B cell (primary cell): ENCODE measurements around the gene IL19. TPM values are rescaled to one million over a fixed set of nuclear protein-coding genes. Genes with fewer than 3 reads are reported as not detected.

Source experiments
- ATAC-seq: fragments of 200-7000 bp; cut with Tn5 transposase; one replicate; pipeline ENCODE4 v1.10.0; 2021; ENCODE audit warnings: low read depth, mild to moderate bottlenecking, moderate number of reproducible peaks, moderate library complexity
- CTCF ChIA-PET: fragments of 350-600 bp; sonication (Branson Sonifier 250); formaldehyde crosslinking; loops from one replicate; lab custom pipeline; 2021; ENCODE audit warnings: antibody characterized with exemption, inconsistent platforms; lab: Charles Lee
- POLR2A ChIA-PET: fragments of 350-600 bp; sonication (Branson Sonifier 250); formaldehyde crosslinking; loops from one replicate; lab custom pipeline; 2021; ENCODE audit warnings: antibody characterized with exemption; lab: Charles Lee
- DNase-seq: peaks from one replicate; pipeline ENCODE4 v3.0.0; 2013
- H2AFZ ChIP-seq: 2 replicates; pipeline ENCODE4 v1.6.1; 2012; ENCODE audit warnings: mild to moderate bottlenecking, low read depth, low read length; ENCODE audit not compliant: insufficient read depth, poor library complexity, severe bottlenecking
- H3K27ac ChIP-seq, 2 donors: 1 replicate in 1 of 2; 2 replicates in 1 of 2; pipeline ENCODE4 v1.5.1; 2012 to 2013; ENCODE audit warnings: low read length in 2 of 2, mild to moderate bottlenecking in 2 of 2, moderate library complexity in 1 of 2
- H3K27me3 ChIP-seq, 4 experiments: fragments of 200-600 bp in 1 of 4; sonication (generic) in 1 of 4; replicated peaks in 1 of 4; 1 replicate in 2 of 4; 2 replicates in 2 of 4; pipeline versions ENCODE4 v1.6.1 to v1.7.0; 2013 to 2016; ENCODE audit warnings: low read length in 3 of 4, mild to moderate bottlenecking in 2 of 4, mixed read lengths in 1 of 4, moderate library complexity in 1 of 4; ENCODE audit not compliant: insufficient read depth in 4 of 4, control insufficient read depth in 3 of 4; ENCODE audit errors: control extremely low read depth in 1 of 4
- H3K36me3 ChIP-seq, 2 experiments: replicated peaks in 1 of 2; 1 replicate in 1 of 2; 2 replicates in 1 of 2; pipeline versions ENCODE4 v1.6.1 to v1.7.1; 2013; ENCODE audit warnings: low read length in 1 of 2; ENCODE audit not compliant: insufficient read depth in 2 of 2, control insufficient read depth in 1 of 2; ENCODE audit errors: control extremely low read depth in 1 of 2, extremely low read depth in 1 of 2
- H3K4me1 ChIP-seq, 2 donors: fragments of 200-600 bp in 1 of 2; sonication (generic) in 1 of 2; 1 replicate in 1 of 2; 2 replicates in 1 of 2; pipeline versions ENCODE4 v1.5.1 to v1.6.1; 2013 to 2017; ENCODE audit warnings: low read length in 2 of 2; ENCODE audit not compliant: control insufficient read depth in 2 of 2, insufficient read depth in 2 of 2
- H3K4me2 ChIP-seq: replicated peaks from 2 replicates; pipeline ENCODE3; 2012; ENCODE audit warnings: mild to moderate bottlenecking, low read depth, low read length; ENCODE audit not compliant: poor library complexity, severe bottlenecking
- H3K4me3 ChIP-seq, 5 experiments: fragments of 200-600 bp in 1 of 5; sonication (generic) in 1 of 5; 1 replicate in 3 of 5; 2 replicates in 2 of 5; pipeline versions ENCODE4 v1.5.1 to v1.7.0; 2011 to 2016; ENCODE audit warnings: low read length in 4 of 5, mild to moderate bottlenecking in 4 of 5, low read depth in 2 of 5, control low read depth in 1 of 5, moderate library complexity in 1 of 5; ENCODE audit not compliant: insufficient read depth in 1 of 5; ENCODE audit errors: control extremely low read depth in 1 of 5, extremely low read depth in 1 of 5
- H3K79me2 ChIP-seq: fragments of 200-600 bp; sonication (generic); one replicate; pipeline ENCODE4 v1.6.0; 2016; ENCODE audit warnings: low read length; ENCODE audit not compliant: control insufficient read depth, insufficient read depth
- H3K9ac ChIP-seq: fragments of 200-600 bp; sonication (generic); 2 replicates; pipeline ENCODE4 v1.6.1; 2017; ENCODE audit warnings: mild to moderate bottlenecking, low read length, moderate library complexity
- H3K9me3 ChIP-seq, 3 donors: one replicate each; pipeline versions ENCODE4 v1.6.1 to v1.7.1; 2013; ENCODE audit warnings: low read length in 2 of 3; ENCODE audit not compliant: control insufficient read depth in 2 of 3, insufficient read depth in 1 of 3; ENCODE audit errors: control extremely low read depth in 1 of 3
- H4K20me1 ChIP-seq: 2 replicates; pipeline ENCODE4 v1.6.0; 2012; ENCODE audit warnings: mild to moderate bottlenecking, low read length; ENCODE audit not compliant: insufficient read depth, control insufficient read depth, poor library complexity, severe bottlenecking
- H3K27ac Mint-ChIP-seq: one replicate; pipeline ENCODE4 v1.8.0; 2021; ENCODE audit warnings: mixed read lengths
- H3K27me3 Mint-ChIP-seq: one replicate; pipeline ENCODE4 v1.8.0; 2021; ENCODE audit warnings: mixed read lengths
- H3K4me1 Mint-ChIP-seq: one replicate; pipeline ENCODE4 v1.8.0; 2021; ENCODE audit warnings: mixed read lengths
- H3K4me3 Mint-ChIP-seq: one replicate; pipeline ENCODE4 v1.8.0; 2021; ENCODE audit warnings: mixed read lengths
- H3K9me3 Mint-ChIP-seq: one replicate; pipeline ENCODE4 v1.8.0; 2022; ENCODE audit warnings: mixed read lengths; ENCODE audit not compliant: insufficient read depth
- EZH2 ChIP-seq: IDR thresholded peaks from 2 replicates; pipeline ENCODE4 v1.6.1; 2012; ENCODE audit warnings: borderline replicate concordance, low read depth, mild to moderate bottlenecking, moderate library complexity, low read length; ENCODE audit not compliant: insufficient read depth, poor library complexity, severe bottlenecking
- WGBS: methylation state at CpG from one replicate; pipeline ENCODE4 v1.1.5; 2013; ENCODE audit warnings: missing lambda C conversion rate; ENCODE audit not compliant: insufficient coverage; 5-methylcytosine and 5-hydroxymethylcytosine counted together
- intact Hi-C: fragments of 100-400 bp; cut with micrococcal nuclease; formaldehyde crosslinking; loops from one replicate; pipeline ENCODE4 v1.10.0; 2022
- polyA plus RNA-seq: library from polyadenylated mRNA; depleted of rRNA; stranded (reverse); fragments of >200 nt; gene quantifications from 2 replicates; pipeline ENCODE4 v1.2.3, GENCODE V29; 2012
- total RNA-seq, 2 donors: library from RNA; stranded (reverse); fragments of 120-200 nt in 1 of 2; gene quantifications; 1 replicate in 1 of 2; 2 replicates in 1 of 2; pipeline versions ENCODE4 v1.2.3 to v1.2.4, GENCODE V29; 2013 to 2022
- TF ChIP-seq, protein P1 (sequence below): fragments of 200-600 bp; IDR thresholded peaks from one replicate; pipeline ENCODE4 v1.8.0; 2022; ENCODE audit warnings: antibody characterized with exemption, mild to moderate bottlenecking

IL19 gene
- total and polyA plus RNA-seq, 2 donors (not counting 1 experiment from before 2014, with no cell fraction given): 0.27 TPM; not detected in 1

DNA sequence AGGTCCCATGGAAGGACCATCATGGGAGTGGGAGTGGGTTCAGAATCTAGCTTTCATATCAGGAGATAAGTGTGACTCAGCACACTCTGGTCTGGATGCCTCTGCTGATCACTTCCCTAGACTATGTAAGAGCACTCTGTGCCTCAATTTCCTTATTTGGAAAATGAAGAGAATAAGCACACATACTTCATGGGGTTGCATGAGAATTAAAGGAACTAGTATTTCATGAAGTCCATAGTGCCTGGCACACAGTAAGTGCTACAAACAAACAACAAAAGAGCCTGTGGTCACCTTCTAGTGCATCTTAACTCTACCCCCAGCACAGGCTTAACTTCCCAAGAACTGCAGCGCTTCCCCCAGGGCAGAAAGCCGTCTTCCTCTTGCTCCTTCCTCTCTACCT, 85.3 kb downstream of the IL19 start:
- Histone ChIP-seq H3K9ac (no peak overlapping the region), H3K79me2 (no peaks in the 10 kb centered on the region), H3K36me3 (no peaks in the 10 kb centered on the region), H3K4me2 (no peak overlapping the region), H3K27me3 (peaks cover 0 to 4% (median 0%) of the 10 kb centered on the region in 4 experiments), H3K9me3 (no peaks in the 10 kb centered on the region), H3K27ac (no peak overlapping the region), H2AFZ (no peak overlapping the region), H3K4me1 (no peaks in the 10 kb centered on the region), H4K20me1 (no peaks in the 10 kb centered on the region), H3K4me3 (no peak overlapping the region)
- ATAC-seq (no peak), DNase-seq (no peak)
- Mint-ChIP-seq H3K27ac (peak overlapping the region; percentile 38), H3K9me3 (no peaks in the 10 kb centered on the region), H3K4me1 (peaks cover 4% of the 10 kb centered on the region), H3K4me3 (no peak overlapping the region), H3K27me3 (peaks cover 12% of the 10 kb centered on the region)
- ChIA-PET CTCF (interaction anchor here (0.8 to 4.5 kb wide), 11 partner anchors 8 to 198 kb away, joined by 3 to 30 read pairs (median 6); no protein-coding TSS in a partner anchor), POLR2A (no interaction called here)
- WGBS: 100% methylated on average over 2 of the region's 2 CpGs
- intact Hi-C loops: loop anchor here (2.0 kb wide), 2 partner anchors 77 to 127 kb away; no protein-coding TSS in a partner anchor
- TF ChIP-seq, protein P1, sequence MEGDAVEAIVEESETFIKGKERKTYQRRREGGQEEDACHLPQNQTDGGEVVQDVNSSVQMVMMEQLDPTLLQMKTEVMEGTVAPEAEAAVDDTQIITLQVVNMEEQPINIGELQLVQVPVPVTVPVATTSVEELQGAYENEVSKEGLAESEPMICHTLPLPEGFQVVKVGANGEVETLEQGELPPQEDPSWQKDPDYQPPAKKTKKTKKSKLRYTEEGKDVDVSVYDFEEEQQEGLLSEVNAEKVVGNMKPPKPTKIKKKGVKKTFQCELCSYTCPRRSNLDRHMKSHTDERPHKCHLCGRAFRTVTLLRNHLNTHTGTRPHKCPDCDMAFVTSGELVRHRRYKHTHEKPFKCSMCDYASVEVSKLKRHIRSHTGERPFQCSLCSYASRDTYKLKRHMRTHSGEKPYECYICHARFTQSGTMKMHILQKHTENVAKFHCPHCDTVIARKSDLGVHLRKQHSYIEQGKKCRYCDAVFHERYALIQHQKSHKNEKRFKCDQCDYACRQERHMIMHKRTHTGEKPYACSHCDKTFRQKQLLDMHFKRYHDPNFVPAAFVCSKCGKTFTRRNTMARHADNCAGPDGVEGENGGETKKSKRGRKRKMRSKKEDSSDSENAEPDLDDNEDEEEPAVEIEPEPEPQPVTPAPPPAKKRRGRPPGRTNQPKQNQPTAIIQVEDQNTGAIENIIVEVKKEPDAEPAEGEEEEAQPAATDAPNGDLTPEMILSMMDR: no peak
- TF ChIP-seq EZH2: no peak

DNA sequence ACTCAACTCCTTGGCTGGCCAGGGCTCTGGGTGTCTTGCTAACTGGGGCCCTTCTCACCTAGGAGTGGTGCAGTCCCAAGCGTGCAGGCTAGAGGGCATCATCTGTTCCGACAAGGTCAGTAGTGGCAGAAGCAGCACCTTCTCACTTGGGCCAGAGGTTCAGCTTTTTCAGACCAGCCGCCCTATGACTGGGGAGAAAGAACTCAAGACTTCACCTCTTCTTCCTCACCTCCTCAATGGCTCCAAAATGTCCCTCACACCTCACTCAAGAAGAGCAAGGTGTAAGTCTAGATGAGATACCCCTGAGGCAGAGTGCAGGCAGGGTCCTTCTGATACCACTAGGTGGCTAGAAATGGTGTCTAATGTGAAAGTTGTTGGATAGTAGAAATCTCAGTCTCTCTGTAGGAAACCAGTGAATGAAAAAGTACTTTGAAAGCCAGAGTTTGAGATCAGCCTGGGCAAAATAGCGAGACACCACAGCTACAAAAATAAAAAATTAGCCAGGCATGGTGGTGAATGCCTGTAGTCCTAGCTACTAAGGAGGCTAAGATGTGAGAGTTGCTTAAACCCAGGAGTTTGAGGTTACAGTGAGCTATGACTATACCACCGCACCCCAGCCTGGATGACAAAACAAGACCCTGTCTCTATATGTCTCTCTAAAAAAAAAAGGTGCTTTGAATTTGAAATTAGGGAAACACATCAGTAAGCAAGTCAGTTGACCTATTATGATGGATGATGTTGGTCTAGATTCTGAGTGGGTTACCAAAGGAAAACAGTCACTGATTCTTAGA, 86.3 kb downstream of the IL19 start:
- H3K27ac Mint-ChIP-seq: no peak overlapping the region
- Histone ChIP-seq H3K4me1 (no peaks in the 10 kb centered on the region), H3K36me3 (no peaks in the 10 kb centered on the region), H3K27me3 (peaks cover 0 to 4% (median 0%) of the 10 kb centered on the region in 4 experiments), H3K9ac (no peak overlapping the region), H2AFZ (no peak overlapping the region), H3K9me3 (no peaks in the 10 kb centered on the region), H3K4me2 (no peak overlapping the region), H3K79me2 (no peaks in the 10 kb centered on the region), H3K4me3 (no peak overlapping the region), H4K20me1 (no peaks in the 10 kb centered on the region), H3K27ac (no peak overlapping the region)
- ATAC-seq: peak; percentile 61
- no peak overlapping the region for H3K4me3 Mint-ChIP-seq
- H3K27me3 Mint-ChIP-seq: peaks cover 18% of the 10 kb centered on the region
- no peak for TF ChIP-seq EZH2
- TF ChIP-seq, protein P1: peak; percentile 61
- peaks cover 4% of the 10 kb centered on the region for H3K4me1 Mint-ChIP-seq
- 95% methylated on average over 2 of the region's 5 CpGs for WGBS
- no peaks in the 10 kb centered on the region for H3K9me3 Mint-ChIP-seq
- peak; percentile 43 for DNase-seq
- ChIA-PET POLR2A (no interaction called here), CTCF (interaction anchor here (0.8 to 4.5 kb wide), 21 partner anchors 9 to 199 kb away, joined by 3 to 30 read pairs (median 4); no protein-coding TSS in a partner anchor)
- intact Hi-C loops: loop anchor here (2.0 kb wide), 2 partner anchors 76 to 126 kb away; no protein-coding TSS in a partner anchor
